ENCODE results near the gene CAPN8. TPM values are rescaled to one million over a fixed set of nuclear protein-coding genes. Genes with fewer than 3 reads are reported as not detected.
A peak's percentile ranks its signal among the peaks of the same experiment; 100 is the strongest.

CAPN8 gene
- polyA plus RNA-seq, 1 donor (not counting 4 experiments of a cell fraction or from before 2014, with no cell fraction given), result 4.7 TPM

GRCh38 chr1:223628233-223629125 is 37.0 kb downstream of the CAPN8 start:
- Histone ChIP-seq H3K4me3 (ENCODE audit: control insufficient read depth in 2 of 3, extremely low read depth in 1 of 3, insufficient read depth in 2 of 3, low read depth in 1 of 3, low read length in 3 of 3) (no peak overlapping the region), H3K79me2 (ENCODE audit: control insufficient read depth, insufficient read depth, low read length) (no peaks in the 10 kb centered on the region), H3K27me3 (ENCODE audit: control insufficient read depth, extremely low read depth, insufficient read depth, low read length) (peaks cover 3% of the 10 kb centered on the region), H3K9me3 (ENCODE audit: control insufficient read depth, low read depth, low read length) (no peaks in the 10 kb centered on the region), H3K36me3 (ENCODE audit: control insufficient read depth in 2 of 2, extremely low read depth in 1 of 2, insufficient read depth in 2 of 2, low read length in 2 of 2) (no peaks in the 10 kb centered on the region), H3K9ac (ENCODE audit: control insufficient read depth, extremely low read depth, insufficient read depth, low read length) (no peak overlapping the region), H4K20me1 (ENCODE audit: control insufficient read depth, extremely low read depth, insufficient read depth, low read length) (no peaks in the 10 kb centered on the region), H3K4me2 (ENCODE audit: control insufficient read depth, extremely low read depth, insufficient read depth, low read depth, low read length) (no peak overlapping the region), H3K27ac (ENCODE audit: control insufficient read depth, insufficient read depth, low read length) (no peak overlapping the region), H3K4me1 (ENCODE audit: control insufficient read depth, extremely low read depth, insufficient read depth, low read length) (no peaks in the 10 kb centered on the region), H2AFZ (ENCODE audit: control insufficient read depth, low read length) (no peak overlapping the region), H3K9me1 (ENCODE audit: control insufficient read depth, extremely low read depth, insufficient read depth, low read length) (no peaks in the 10 kb centered on the region)
- dilution Hi-C loops (cut with MboI; ENCODE audit: extremely low pct_ligation_motif_present, low sequenced_read_pairs), result no loop called here
- peak; percentile 67 to 78 (median 77) for TF ChIP-seq CTCF (optimal IDR thresholded peaks at IDR 0.05 in 1 of 3, IDR thresholded peaks at IDR 0.05 in 1 of 3, conservative IDR thresholded peaks at IDR 0.05 in 1 of 3; ENCODE audit: extremely low read depth in 1 of 3, insufficient read depth in 2 of 3, low read length in 3 of 3)
- no peak for TF ChIP-seq EZH2 (IDR thresholded peaks at IDR 0.05; ENCODE audit: low read length)
- FAIRE-seq, result peak; percentile 48
- DNase-seq (ENCODE audit: low read depth, low spot score), result no peak

- Histone ChIP-seq H4K20me1 (ENCODE audit: control insufficient read depth, extremely low read depth, insufficient read depth, low read length) (no peaks in the 10 kb centered on the region), H3K4me2 (ENCODE audit: control insufficient read depth, extremely low read depth, insufficient read depth, low read depth, low read length) (no peak overlapping the region), H3K79me2 (ENCODE audit: control insufficient read depth, insufficient read depth, low read length) (no peaks in the 10 kb centered on the region), H3K9me3 (ENCODE audit: control insufficient read depth, low read depth, low read length) (no peaks in the 10 kb centered on the region), H3K4me1 (ENCODE audit: control insufficient read depth, extremely low read depth, insufficient read depth, low read length) (no peaks in the 10 kb centered on the region), H3K9me1 (ENCODE audit: control insufficient read depth, extremely low read depth, insufficient read depth, low read length) (no peaks in the 10 kb centered on the region), H3K27ac (ENCODE audit: control insufficient read depth, insufficient read depth, low read length) (no peak overlapping the region), H3K36me3 (ENCODE audit: control insufficient read depth in 2 of 2, extremely low read depth in 1 of 2, insufficient read depth in 2 of 2, low read length in 2 of 2) (no peaks in the 10 kb centered on the region), H3K4me3 (ENCODE audit: control insufficient read depth in 2 of 3, extremely low read depth in 1 of 3, insufficient read depth in 2 of 3, low read depth in 1 of 3, low read length in 3 of 3) (no peak overlapping the region), H2AFZ (ENCODE audit: control insufficient read depth, low read length) (no peak overlapping the region), H3K9ac (ENCODE audit: control insufficient read depth, extremely low read depth, insufficient read depth, low read length) (no peak overlapping the region), H3K27me3 (ENCODE audit: control insufficient read depth, extremely low read depth, insufficient read depth, low read length) (no peaks in the 10 kb centered on the region)
- TF ChIP-seq CTCF (optimal IDR thresholded peaks at IDR 0.05 in 1 of 3, IDR thresholded peaks at IDR 0.05 in 1 of 3, conservative IDR thresholded peaks at IDR 0.05 in 1 of 3; ENCODE audit: extremely low read depth in 1 of 3, insufficient read depth in 2 of 3, low read length in 3 of 3), result no peak
- TF ChIP-seq EZH2 (IDR thresholded peaks at IDR 0.05; ENCODE audit: low read length), result no peak
- dilution Hi-C loops (cut with MboI; ENCODE audit: extremely low pct_ligation_motif_present, low sequenced_read_pairs), result no loop called here
- FAIRE-seq (no peak), DNase-seq (ENCODE audit: low read depth, low spot score) (no peak)
These were observed 43.2 kb downstream of the CAPN8 start for GRCh38 chr1:223622132-223622842.
